ENCODE measurements around the gene GPR82.

DNA sequence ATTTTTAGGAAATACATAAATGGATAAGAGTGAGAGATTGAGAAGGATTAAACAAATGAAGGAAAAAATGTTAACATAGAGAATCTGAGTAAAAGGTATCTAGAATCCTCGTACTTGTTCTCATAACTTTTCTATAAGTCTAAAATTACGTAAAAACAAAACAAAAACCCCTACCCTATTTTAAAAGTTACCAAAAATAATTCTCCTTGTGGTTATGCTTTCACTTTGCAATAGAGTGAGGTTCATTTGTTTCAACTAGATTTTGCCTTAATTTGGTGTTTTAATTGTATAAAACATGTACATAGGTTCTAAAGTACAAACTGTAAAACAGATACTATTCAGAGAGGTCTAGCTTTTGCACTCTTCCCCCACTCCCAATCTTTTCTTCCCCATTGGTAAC, 39.0 kb upstream of the GPR82 start:
- TF ChIP-seq, protein P1, sequence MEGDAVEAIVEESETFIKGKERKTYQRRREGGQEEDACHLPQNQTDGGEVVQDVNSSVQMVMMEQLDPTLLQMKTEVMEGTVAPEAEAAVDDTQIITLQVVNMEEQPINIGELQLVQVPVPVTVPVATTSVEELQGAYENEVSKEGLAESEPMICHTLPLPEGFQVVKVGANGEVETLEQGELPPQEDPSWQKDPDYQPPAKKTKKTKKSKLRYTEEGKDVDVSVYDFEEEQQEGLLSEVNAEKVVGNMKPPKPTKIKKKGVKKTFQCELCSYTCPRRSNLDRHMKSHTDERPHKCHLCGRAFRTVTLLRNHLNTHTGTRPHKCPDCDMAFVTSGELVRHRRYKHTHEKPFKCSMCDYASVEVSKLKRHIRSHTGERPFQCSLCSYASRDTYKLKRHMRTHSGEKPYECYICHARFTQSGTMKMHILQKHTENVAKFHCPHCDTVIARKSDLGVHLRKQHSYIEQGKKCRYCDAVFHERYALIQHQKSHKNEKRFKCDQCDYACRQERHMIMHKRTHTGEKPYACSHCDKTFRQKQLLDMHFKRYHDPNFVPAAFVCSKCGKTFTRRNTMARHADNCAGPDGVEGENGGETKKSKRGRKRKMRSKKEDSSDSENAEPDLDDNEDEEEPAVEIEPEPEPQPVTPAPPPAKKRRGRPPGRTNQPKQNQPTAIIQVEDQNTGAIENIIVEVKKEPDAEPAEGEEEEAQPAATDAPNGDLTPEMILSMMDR (IDR thresholded peaks at IDR 0.05), result no peak
- TF ChIP-seq EZH2 (IDR thresholded peaks at IDR 0.05; ENCODE audit: borderline replicate concordance, insufficient read depth, low read depth, low read length, poor library complexity, severe bottlenecking), result no peak

All from B cell (primary cell).